K562 (cell line): ENCODE measurements around the gene BSCL2. TPM values are rescaled to one million over a fixed set of nuclear protein-coding genes. Genes with fewer than 3 reads are reported as not detected.
A peak's percentile ranks its signal among the peaks of the same experiment; 100 is the strongest.

Experiments used
- ELF2 ChIP-seq: fragments of 250-450 bp; sonication (Bioruptor Pico); IDR thresholded peaks from 2 replicates; pipeline ENCODE4 v1.5.0; 2021; ENCODE audit warnings: mild to moderate bottlenecking
- GTF2A2 ChIP-seq: IDR thresholded peaks from 2 replicates; pipeline ENCODE4 v1.6.1; 2016; ENCODE audit warnings: mild to moderate bottlenecking, missing genetic modification characterization, missing compliant biosample characterization
- HDAC8 ChIP-seq: fragments of 450-650 bp; IDR thresholded peaks from 2 replicates; pipeline ENCODE4 v1.6.1; 2016; ENCODE audit warnings: mild to moderate bottlenecking, missing genetic modification characterization, moderate library complexity, missing compliant biosample characterization
- HLTF ChIP-seq: fragments of 450-650 bp; IDR thresholded peaks from 2 replicates; pipeline ENCODE4 v1.6.1; 2016
- HNRNPH1 ChIP-seq: fragments of 200-400 bp; formaldehyde crosslinking; optimal IDR thresholded peaks from 2 replicates; pipeline ENCODE3; 2017; ENCODE audit warnings: low read depth, mild to moderate bottlenecking, low read length, moderate library complexity
- JUN ChIP-seq, 2 experiments: sonication (generic) in 1 of 2; formaldehyde crosslinking in 1 of 2; IDR thresholded peaks; 2 replicates each; pipeline versions ENCODE4 v1.6.1 to v1.8.0; 2012 to 2022; ENCODE audit warnings: borderline replicate concordance in 2 of 2, mild to moderate bottlenecking in 2 of 2, improper control_type of control experiment in 1 of 2, low read depth in 1 of 2, low read length in 1 of 2, missing genetic modification reagents in 1 of 2
- MXI1 ChIP-seq: IDR thresholded peaks from 2 replicates; pipeline ENCODE4 v1.6.1; 2011; ENCODE audit warnings: low read depth, mild to moderate bottlenecking, improper control_type of control experiment, low read length
- NCOA1 ChIP-seq: fragments of 450-650 bp; IDR thresholded peaks from 2 replicates; pipeline ENCODE4 v1.6.1; 2016; ENCODE audit warnings: low read depth
- NRF1 ChIP-seq, 2 experiments: fragments of 450-650 bp; IDR thresholded peaks in 1 of 2; conservative IDR thresholded peaks in 1 of 2; 2 replicates each; pipeline ENCODE4 v1.6.1; 2014; ENCODE audit warnings: mild to moderate bottlenecking in 2 of 2
- SNIP1 ChIP-seq: fragments of 450-650 bp; IDR thresholded peaks from 2 replicates; pipeline ENCODE4 v1.7.1; 2017; ENCODE audit warnings: low read depth, mild to moderate bottlenecking
- YY1 ChIP-seq, 3 experiments: IDR thresholded peaks; 2 replicates each; pipeline ENCODE4 v1.6.1; 2011; ENCODE audit warnings: low read length in 2 of 3, mild to moderate bottlenecking in 2 of 3, moderate library complexity in 2 of 3, borderline replicate concordance in 1 of 3, control low read depth in 1 of 3, low read depth in 1 of 3; ENCODE audit not compliant: insufficient read depth in 3 of 3, insufficient replicate concordance in 2 of 3, control insufficient read depth in 1 of 3, insufficient read length in 1 of 3; ENCODE audit errors: extremely low read depth in 1 of 3
- ZNF431 ChIP-seq: sonication (generic); formaldehyde crosslinking; IDR thresholded peaks from 2 replicates; pipeline ENCODE4 v1.8.0; 2022; ENCODE audit warnings: mild to moderate bottlenecking, missing genetic modification reagents
- polyA plus RNA-seq, 8 experiments: library from polyadenylated mRNA; depleted of rRNA in 4 of 8; stranded (reverse) in 5 of 8; unstranded in 3 of 8; fragments of >200 nt; fragmentation: Nextera tagmentation in 2 of 8; fragmentation: Illumina TruSeq in 1 of 8; extraction: Ambion mirVana in 2 of 8; extraction: Trizol in 1 of 8; gene quantifications; 2 replicates each; pipeline versions ENCODE4 v1.2.1 to v1.2.3, GENCODE V29; 2011 to 2014; ENCODE audit warnings: inconsistent platforms in 1 of 8, missing spikeins in 1 of 8
- total RNA-seq, 7 experiments: library from RNA; depleted of rRNA in 6 of 7; stranded (reverse); fragments of >200 nt in 6 of 7; fragmentation: Illumina TruSeq in 2 of 7; extraction: Trizol in 2 of 7; gene quantifications; 2 replicates each; pipeline versions ENCODE4 v1.2.1 to v1.2.3, GENCODE V29; 2011 to 2021; ENCODE audit warnings: low replicate concordance in 1 of 7
- TF ChIP-seq, protein P1 (sequence below): sonication (generic); formaldehyde crosslinking; IDR thresholded peaks from 2 replicates; pipeline ENCODE4 v1.8.0; 2023; ENCODE audit warnings: missing genetic modification reagents, mild to moderate bottlenecking, borderline replicate concordance
- TF ChIP-seq, protein P2 (sequence below): fragments of 450-650 bp; IDR thresholded peaks from 2 replicates; pipeline ENCODE4 v1.6.1; 2018; ENCODE audit not compliant: partially characterized antibody
- TF ChIP-seq, protein P3 (sequence below): fragments of 250-450 bp; sonication (Bioruptor Pico); IDR thresholded peaks from 2 replicates; pipeline ENCODE4 v1.8.0; 2021; ENCODE audit warnings: moderate library complexity, mild to moderate bottlenecking, inconsistent platforms

Gene BSCL2
- total and polyA plus RNA-seq, 9 of the 15 experiments (the other 6 are each of a cell fraction or from before 2014, with no cell fraction given), result 18.9 to 51.7 (median 35.2) TPM

DNA sequence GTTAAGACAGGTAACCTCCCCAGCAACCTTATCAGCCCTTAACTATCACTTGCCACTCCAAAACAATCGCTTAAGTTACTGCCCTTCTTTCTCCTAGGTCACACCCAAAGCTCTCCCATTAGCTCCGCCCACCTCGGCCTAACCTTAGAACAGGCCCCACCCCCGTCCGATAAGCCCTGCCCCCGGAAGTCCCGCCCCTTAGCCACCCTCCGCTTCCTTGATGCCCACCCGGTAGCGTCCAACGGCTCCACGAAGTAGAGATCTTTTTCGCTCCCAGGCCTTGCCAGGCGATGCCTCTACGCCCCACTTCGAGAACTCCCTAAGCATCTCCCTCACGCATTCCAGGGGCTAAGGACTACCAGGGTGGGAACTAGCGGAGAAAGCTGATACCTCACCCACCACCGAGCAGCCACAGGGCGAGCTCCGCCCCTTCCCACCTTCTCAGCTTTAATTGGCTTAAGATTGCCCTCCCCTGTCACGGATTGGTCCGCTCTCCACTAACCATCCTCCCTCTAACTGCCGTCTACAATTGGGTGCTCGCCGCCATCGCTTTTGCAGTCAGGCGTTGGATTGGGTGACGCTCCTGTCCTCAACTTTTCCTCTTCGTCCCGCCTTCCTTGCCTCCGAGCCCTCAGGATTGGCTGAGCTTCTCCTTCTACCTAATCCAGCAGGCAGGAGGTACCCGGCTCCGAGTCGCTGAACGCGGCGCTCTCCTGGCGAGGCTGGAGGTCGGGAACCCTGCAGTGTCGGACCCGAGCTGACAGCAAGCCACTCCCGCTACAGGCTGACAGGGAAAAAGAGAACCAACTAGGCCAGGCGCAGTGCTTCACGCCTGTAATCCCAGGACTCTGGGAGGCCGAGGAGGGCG lies 46.7 kb upstream of the BSCL2 start, which contains the start of gene ZBTB3 (continued):
- TF ChIP-seq, protein P1, sequence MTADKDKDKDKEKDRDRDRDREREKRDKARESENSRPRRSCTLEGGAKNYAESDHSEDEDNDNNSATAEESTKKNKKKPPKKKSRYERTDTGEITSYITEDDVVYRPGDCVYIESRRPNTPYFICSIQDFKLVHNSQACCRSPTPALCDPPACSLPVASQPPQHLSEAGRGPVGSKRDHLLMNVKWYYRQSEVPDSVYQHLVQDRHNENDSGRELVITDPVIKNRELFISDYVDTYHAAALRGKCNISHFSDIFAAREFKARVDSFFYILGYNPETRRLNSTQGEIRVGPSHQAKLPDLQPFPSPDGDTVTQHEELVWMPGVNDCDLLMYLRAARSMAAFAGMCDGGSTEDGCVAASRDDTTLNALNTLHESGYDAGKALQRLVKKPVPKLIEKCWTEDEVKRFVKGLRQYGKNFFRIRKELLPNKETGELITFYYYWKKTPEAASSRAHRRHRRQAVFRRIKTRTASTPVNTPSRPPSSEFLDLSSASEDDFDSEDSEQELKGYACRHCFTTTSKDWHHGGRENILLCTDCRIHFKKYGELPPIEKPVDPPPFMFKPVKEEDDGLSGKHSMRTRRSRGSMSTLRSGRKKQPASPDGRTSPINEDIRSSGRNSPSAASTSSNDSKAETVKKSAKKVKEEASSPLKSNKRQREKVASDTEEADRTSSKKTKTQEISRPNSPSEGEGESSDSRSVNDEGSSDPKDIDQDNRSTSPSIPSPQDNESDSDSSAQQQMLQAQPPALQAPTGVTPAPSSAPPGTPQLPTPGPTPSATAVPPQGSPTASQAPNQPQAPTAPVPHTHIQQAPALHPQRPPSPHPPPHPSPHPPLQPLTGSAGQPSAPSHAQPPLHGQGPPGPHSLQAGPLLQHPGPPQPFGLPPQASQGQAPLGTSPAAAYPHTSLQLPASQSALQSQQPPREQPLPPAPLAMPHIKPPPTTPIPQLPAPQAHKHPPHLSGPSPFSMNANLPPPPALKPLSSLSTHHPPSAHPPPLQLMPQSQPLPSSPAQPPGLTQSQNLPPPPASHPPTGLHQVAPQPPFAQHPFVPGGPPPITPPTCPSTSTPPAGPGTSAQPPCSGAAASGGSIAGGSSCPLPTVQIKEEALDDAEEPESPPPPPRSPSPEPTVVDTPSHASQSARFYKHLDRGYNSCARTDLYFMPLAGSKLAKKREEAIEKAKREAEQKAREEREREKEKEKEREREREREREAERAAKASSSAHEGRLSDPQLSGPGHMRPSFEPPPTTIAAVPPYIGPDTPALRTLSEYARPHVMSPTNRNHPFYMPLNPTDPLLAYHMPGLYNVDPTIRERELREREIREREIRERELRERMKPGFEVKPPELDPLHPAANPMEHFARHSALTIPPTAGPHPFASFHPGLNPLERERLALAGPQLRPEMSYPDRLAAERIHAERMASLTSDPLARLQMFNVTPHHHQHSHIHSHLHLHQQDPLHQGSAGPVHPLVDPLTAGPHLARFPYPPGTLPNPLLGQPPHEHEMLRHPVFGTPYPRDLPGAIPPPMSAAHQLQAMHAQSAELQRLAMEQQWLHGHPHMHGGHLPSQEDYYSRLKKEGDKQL (CRISPR knock-in tag), result no peak
- TF ChIP-seq NCOA1 (no peak), YY1 (IDR thresholded peaks at IDR 0.05; ENCODE audit: borderline replicate concordance in 1 of 3, control insufficient read depth in 1 of 3, extremely low read depth in 1 of 3, insufficient read depth in 3 of 3, insufficient read length in 1 of 3, insufficient replicate concordance in 2 of 3, low read depth in 1 of 3, low read length in 2 of 3) (peak in 2 of 3 experiments; percentile 76 to 80), ZNF431 (no peak), NRF1 (conservative IDR thresholded peaks at IDR 0.05 in 1 of 2, IDR thresholded peaks at IDR 0.05 in 1 of 2) (peak; percentile 69 to 79), ELF2 (peak; percentile 38; the same call in 1 of the 2 replicates), HDAC8 (no peak), GTF2A2 (no peak), JUN (IDR thresholded peaks at IDR 0.05; ENCODE audit: borderline replicate concordance, low read depth, low read length) (no peak), JUN (CRISPR knock-in tag; IDR thresholded peaks at IDR 0.05; ENCODE audit: borderline replicate concordance) (no peak), SNIP1 (no peak), MXI1 (no peak), HLTF (no peak), HNRNPH1 (no peak)
- TF ChIP-seq, protein P2, sequence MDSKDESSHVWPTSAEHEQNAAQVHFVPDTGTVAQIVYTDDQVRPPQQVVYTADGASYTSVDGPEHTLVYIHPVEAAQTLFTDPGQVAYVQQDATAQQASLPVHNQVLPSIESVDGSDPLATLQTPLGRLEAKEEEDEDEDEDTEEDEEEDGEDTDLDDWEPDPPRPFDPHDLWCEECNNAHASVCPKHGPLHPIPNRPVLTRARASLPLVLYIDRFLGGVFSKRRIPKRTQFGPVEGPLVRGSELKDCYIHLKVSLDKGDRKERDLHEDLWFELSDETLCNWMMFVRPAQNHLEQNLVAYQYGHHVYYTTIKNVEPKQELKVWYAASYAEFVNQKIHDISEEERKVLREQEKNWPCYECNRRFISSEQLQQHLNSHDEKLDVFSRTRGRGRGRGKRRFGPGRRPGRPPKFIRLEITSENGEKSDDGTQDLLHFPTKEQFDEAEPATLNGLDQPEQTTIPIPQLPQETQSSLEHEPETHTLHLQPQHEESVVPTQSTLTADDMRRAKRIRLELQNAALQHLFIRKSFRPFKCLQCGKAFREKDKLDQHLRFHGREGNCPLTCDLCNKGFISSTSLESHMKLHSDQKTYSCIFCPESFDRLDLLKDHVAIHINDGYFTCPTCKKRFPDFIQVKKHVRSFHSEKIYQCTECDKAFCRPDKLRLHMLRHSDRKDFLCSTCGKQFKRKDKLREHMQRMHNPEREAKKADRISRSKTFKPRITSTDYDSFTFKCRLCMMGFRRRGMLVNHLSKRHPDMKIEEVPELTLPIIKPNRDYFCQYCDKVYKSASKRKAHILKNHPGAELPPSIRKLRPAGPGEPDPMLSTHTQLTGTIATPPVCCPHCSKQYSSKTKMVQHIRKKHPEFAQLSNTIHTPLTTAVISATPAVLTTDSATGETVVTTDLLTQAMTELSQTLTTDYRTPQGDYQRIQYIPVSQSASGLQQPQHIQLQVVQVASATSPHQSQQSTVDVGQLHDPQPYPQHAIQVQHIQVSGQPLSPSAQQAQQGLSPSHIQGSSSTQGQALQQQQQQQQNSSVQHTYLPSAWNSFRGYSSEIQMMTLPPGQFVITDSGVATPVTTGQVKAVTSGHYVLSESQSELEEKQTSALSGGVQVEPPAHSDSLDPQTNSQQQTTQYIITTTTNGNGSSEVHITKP, result peak; percentile 55
- TF ChIP-seq, protein P3, sequence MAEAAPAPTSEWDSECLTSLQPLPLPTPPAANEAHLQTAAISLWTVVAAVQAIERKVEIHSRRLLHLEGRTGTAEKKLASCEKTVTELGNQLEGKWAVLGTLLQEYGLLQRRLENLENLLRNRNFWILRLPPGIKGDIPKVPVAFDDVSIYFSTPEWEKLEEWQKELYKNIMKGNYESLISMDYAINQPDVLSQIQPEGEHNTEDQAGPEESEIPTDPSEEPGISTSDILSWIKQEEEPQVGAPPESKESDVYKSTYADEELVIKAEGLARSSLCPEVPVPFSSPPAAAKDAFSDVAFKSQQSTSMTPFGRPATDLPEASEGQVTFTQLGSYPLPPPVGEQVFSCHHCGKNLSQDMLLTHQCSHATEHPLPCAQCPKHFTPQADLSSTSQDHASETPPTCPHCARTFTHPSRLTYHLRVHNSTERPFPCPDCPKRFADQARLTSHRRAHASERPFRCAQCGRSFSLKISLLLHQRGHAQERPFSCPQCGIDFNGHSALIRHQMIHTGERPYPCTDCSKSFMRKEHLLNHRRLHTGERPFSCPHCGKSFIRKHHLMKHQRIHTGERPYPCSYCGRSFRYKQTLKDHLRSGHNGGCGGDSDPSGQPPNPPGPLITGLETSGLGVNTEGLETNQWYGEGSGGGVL (CRISPR knock-in tag), result no peak
